GM21786 (cell line): ENCODE data around the gene RHOBTB1.

Experiments used
- ATAC-seq: cut with Tn5 transposase; IDR thresholded peaks from one replicate; pipeline ENCODE4 v1.9.1; 2021; ENCODE audit not compliant: unreplicated experiment

RHOBTB1 gene

GRCh38 chr10:60822809-60823208 is 121.2 kb downstream of the RHOBTB1 start:
- ATAC-seq: no peak

- no peak for ATAC-seq
Measured at GRCh38 chr10:60821656-60822055, 122.3 kb downstream of the RHOBTB1 start.

GRCh38 chr10:60820093-60820754 is 123.8 kb downstream of the RHOBTB1 start:
- ATAC-seq: peak; percentile 50
